HFF-Myc (cell line): ENCODE data around the gene LIPC.

Source experiments
- DNase-seq: peaks from one replicate; pipeline ENCODE4 v3.0.0-alpha.2; 2011; ENCODE audit warnings: low read depth; ENCODE audit errors: extremely low read depth
- H3K4me3 ChIP-seq: replicated peaks from 2 replicates; pipeline ENCODE4 v1.5.1; 2011; ENCODE audit warnings: low read depth, mild to moderate bottlenecking, control low read depth, low read length
- TF ChIP-seq, protein P1 (sequence below): IDR thresholded peaks from 2 replicates; pipeline ENCODE4 v1.5.1; 2012; ENCODE audit warnings: mild to moderate bottlenecking, low read depth, low read length, control low read depth; ENCODE audit errors: missing control alignments

LIPC gene

GRCh38 chr15:58462973-58463663 lies 31.3 kb downstream of the LIPC start:
- H3K4me3 ChIP-seq = no peak overlapping the region
- TF ChIP-seq, protein P1, sequence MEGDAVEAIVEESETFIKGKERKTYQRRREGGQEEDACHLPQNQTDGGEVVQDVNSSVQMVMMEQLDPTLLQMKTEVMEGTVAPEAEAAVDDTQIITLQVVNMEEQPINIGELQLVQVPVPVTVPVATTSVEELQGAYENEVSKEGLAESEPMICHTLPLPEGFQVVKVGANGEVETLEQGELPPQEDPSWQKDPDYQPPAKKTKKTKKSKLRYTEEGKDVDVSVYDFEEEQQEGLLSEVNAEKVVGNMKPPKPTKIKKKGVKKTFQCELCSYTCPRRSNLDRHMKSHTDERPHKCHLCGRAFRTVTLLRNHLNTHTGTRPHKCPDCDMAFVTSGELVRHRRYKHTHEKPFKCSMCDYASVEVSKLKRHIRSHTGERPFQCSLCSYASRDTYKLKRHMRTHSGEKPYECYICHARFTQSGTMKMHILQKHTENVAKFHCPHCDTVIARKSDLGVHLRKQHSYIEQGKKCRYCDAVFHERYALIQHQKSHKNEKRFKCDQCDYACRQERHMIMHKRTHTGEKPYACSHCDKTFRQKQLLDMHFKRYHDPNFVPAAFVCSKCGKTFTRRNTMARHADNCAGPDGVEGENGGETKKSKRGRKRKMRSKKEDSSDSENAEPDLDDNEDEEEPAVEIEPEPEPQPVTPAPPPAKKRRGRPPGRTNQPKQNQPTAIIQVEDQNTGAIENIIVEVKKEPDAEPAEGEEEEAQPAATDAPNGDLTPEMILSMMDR = no peak
- no peak for DNase-seq

GRCh38 chr15:58463815-58464650 lies 32.2 kb downstream of the LIPC start:
- TF ChIP-seq, protein P1 = no peak
- DNase-seq = no peak
- no peak overlapping the region for H3K4me3 ChIP-seq

GRCh38 chr15:58465070-58465469 lies 33.3 kb downstream of the LIPC start:
- TF ChIP-seq, protein P1 = no peak
- no peak for DNase-seq
- H3K4me3 ChIP-seq = no peak overlapping the region

GRCh38 chr15:58465866-58466517 lies 34.2 kb downstream of the LIPC start:
- no peak for DNase-seq
- TF ChIP-seq, protein P1 = no peak

DNA sequence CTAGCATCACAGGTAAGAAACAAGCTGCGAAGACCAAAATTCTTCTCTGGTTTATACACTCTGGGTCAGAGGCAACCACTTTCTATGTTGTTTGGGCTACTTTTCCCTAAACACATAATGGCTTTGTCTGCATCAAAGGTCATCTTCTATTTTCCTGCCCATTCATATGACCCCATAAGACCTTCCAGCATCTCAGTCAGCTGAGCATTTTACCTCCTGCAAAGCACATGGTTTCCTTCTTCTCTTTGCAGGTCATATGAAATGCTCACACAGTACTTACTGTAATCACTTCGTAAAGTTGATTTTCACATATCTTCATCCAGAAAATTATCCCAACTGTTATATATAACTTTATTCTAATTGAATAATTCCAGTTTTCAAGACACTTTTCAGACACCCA lies 34.8 kb downstream of the LIPC start:
- TF ChIP-seq, protein P1 = no peak
- no peak for DNase-seq
- no peak overlapping the region for H3K4me3 ChIP-seq

More at GRCh38 chr15:58465866-58466517, 34.2 kb downstream of the LIPC start:
- no peak overlapping the region for H3K4me3 ChIP-seq

DNA sequence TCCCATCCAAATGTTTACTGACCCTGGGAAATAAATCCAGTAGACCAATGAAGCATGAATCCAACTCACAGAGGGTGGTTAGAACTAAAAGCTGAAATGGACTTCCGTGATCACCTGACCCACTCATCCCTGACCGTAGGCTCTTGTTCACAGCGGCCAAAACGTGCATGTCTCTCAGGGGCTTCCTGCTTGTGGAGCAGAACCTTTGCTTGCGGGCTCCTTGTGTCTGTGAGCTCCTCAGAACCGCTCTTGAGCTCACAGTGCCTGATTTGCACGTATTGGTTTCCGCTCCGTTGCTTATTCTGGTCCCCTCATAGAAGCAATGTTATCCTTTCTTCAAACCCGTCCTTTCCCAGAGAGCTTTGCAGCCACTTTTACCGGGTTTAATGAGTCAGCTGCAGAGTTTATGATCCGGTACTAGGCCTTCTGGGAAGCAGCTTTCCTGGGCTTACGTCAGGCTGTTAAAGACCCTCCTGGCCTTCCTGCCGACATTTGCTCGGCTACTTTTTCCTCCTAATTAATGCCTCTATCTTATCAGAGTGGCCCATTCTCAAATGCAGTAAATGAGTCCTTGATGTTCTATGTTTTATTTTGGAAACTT lies 35.4 kb downstream of the LIPC start:
- no peak overlapping the region for H3K4me3 ChIP-seq
- no peak for DNase-seq
- TF ChIP-seq, protein P1 = no peak
